CD4-positive, alpha-beta T cell treated with Interleukin-6 at 100 ng/mL for 8 hours (primary cell): ENCODE results near the gene ATG10.
"Not testable (repeated sequence)": the region's sequence is repeated elsewhere in the genome, so short reads cannot be mapped to it uniquely, and the experiment has no call there.

Source experiments
- DNase-seq: peaks from one replicate; pipeline ENCODE4 v3.0.0-alpha.2; 2020; ENCODE audit warnings: mixed read lengths, low spot score

The ATG10 gene

DNA sequence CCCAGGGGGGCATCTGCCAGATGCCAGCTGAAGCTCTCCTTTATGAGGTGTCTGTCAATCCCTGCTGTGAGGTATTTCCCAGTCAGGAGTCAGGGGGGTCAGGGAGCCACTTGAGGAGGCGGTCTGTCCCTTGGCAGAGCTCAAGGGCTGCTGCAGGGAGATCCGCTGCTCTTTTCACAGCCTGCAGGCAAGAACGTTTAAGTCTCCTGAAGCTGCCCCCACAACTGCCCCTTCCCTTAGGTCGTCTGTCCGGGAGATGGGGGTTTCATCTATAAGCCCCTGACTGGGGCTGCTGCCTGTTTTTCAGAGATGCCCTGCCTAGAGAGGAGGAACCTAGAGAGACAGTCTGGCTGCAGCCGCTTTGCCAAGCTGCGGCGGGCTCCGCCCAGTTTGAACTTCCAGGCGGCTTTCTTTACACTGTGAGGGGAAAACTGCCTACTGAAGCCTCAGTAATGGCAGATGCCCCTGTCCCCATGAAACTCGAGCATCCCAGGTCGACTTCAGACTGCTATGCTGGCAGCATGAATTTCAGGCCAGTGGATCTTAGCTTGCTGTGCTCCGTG is 158.0 kb downstream of the ATG10 start:
- no peak for DNase-seq

DNA sequence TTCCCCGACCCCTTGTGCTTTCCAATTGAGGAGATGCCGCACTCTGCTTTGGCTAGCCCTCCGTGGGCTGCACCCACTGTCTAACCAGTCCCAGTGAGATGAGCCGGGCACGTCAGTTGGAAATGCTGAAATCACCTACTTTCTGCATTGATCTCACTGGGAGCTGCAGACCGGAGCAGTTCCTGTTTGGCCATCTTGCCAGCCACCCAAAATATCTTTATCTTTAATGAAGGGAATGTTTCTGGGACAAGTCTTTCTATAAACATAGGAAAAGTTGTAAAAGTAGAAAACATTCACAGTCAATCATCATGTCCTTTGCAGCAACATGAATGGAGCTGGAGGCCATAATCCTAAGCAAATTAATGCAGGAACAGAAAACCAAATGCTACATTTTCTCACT is 158.8 kb downstream of the ATG10 start:
- DNase-seq: no peak

DNA sequence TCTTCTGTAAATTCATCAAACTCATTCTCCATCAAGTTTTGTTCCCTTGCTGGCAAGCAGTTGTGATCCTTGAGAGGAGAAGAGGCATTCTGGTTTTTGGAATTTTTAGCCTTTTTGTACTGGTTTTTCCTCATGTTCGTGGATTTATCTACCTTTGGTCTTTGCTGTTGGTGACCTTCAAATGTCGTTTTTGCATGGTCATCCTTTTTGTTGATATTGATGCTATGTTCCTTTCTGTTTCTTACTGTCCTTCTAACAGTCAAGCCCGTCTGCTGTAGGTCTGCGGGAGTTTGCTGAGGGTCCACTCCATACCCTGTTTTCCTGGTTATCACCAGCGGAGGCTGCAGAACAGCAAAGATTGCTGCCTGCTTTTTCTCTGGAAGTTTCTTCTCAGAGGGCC is 165.4 kb downstream of the ATG10 start:
- no peak for DNase-seq

DNA sequence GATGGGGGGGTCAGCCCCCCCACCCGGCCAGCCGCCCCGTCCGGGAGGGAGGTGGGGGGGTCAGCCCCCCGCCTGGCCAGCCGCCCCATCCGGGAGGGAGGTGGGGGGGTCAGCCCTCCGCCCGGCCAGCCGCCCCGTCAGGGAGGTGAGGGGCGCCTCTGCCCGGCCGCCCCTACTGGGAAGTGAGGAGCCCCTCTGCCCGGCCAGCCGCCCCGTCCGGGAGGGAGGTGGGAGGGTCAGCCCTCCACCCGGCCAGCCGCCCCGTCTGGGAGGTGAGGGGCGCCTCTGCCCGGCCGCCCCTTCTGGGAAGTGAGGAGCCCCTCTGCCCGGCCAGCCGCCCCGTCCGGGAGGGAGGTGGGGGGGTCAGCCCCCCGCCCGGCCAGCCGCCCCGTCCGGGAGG is 168.0 kb downstream of the ATG10 start:
- DNase-seq: not testable (repeated sequence)

DNA sequence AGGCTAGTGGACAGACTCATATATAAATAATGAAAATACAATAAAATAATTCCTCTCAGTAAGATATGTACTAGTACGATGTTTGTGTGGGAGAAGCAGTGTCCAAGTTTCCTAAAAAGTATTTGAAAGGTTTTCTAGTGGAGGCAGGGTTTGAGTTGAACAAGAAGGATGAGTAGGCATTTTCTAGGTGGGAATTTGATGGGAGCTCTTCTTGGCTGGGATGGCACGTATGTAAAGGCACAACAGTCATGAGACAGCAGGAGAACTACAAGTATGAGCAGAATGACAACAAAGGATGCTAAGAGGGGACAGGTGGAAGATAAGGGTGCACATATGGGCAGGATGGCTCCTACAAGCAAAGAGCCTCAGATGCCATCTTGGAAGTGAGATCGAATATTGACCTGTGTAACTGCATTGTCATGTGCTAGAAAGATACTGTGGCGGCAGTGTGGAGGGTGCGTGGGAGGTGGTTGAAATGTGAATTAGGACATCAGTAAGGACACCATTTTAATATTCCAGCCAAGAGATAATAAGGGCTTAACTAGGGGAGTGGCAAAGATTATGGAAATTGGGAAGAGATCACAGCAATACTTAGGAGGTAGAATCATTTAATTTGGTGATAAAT is 170.5 kb downstream of the ATG10 start:
- no peak for DNase-seq

DNA sequence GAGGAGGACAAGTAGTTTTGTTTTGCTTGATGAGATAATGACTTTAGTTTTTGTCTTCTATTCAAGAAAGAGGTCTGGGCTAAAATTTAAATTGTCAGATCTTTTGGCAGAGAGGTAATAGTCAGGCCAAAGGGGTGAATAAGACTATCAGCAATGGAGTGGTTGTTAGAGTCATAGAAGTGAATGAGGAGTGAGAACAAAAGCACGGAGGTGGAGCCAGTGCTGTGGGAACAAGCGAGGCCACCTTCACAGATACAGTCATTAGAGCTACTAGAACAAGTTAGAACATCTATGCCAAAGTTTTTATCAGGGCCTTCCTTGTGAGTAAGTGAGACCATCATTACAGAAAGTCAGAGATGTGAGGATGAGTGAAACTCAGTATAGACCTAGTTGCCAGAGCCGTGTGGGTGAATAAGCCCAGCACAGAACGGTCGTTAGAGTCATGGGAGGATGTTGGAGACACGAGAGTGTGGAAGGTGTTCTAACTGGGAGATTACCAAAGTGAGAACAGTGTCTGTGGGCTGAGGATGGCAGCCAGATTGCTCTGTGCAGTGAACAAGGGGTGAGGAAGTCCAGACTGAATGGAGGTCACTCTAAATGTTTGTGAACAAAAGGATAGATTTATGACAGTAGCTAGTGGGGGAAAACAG is 171.2 kb downstream of the ATG10 start:
- no peak for DNase-seq

DNA sequence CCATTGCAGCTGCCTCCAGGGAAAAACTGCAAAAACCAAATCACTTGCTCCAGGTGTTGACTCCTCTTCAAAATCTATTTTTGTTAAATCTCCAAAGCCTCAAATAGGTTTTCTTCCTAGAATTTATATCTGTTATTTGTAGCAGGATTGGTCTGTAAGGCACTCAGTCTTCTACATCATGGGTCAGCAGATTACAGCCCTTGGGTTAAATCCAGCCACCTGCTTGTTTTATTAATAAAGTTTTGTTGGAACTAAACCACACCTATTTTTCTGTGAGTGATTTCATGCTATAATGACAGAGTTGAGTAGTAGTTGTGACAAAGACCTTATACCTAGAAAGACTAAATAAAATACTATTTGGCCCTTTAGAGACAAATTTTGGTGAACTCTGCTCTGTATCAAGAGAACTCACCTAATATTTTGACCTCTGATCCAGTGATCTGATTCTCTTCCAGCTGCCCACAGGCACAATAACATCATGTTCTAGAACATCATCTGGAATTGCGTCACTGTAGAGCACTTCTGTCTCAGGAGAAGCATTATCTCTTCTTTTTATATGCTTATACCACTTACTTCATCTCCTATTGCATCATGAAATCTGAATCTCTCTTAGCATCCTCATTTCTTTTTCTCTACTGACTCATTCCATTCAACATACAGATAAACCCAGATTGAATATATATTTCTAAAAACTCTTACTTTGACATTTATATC is 176.2 kb downstream of the ATG10 start:
- DNase-seq: no peak

DNA sequence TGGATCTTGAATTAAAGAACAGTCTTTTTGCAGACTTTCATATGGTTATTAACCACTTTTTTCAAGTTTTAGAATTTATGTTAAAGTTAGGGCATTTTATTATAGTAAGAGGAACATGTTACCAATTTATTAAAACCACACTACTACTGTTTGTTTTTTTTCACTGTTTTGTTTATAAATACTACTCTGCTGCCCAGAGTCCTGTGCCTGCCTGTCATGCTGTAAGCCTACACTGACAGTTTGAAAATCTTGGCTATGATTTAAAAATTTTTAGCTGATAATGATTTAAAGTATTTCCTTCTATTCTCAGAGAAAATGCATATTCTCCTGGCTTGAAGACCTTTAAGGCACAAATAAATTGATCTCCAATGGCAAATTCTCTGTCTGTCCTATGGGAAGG is 177.6 kb downstream of the ATG10 start:
- DNase-seq: no peak

DNA sequence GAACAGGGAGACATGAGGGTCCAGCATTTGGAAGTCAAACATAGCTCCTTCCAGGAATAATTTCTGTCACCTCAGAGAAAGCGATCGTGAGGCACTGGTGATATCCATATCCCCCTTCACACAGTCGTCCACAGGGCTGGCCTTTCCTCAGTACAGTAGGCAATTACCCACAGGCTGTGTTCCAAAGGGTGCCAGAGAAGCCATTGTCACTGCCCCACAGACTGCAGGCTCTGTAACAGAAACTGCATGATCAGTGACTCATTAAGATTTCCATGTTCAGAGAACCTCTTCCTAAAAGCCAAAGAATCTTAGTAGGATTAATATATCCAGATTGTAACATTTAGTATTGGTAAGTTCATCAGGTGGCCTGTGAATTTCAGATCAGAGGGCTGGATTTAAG is 178.7 kb downstream of the ATG10 start:
- DNase-seq: no peak

DNA sequence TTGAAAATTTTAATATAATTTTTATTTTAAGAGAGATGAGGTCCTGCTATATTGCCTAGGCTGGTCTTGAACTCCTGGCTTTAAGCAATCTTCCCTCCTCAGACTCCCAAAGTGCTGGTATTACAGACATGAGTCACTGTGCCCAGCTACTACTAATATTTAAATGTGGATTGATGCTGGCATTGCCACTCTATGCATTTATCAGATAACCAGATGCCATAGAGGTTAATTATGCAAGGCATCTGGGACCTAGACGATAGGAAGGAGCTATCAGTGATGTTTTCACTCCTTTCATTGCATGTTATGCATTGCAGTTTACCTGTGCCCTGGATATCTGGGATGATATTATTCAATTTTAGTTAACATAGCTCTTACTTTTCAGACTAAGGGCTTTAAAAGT is 179.4 kb downstream of the ATG10 start:
- DNase-seq: no peak

DNA sequence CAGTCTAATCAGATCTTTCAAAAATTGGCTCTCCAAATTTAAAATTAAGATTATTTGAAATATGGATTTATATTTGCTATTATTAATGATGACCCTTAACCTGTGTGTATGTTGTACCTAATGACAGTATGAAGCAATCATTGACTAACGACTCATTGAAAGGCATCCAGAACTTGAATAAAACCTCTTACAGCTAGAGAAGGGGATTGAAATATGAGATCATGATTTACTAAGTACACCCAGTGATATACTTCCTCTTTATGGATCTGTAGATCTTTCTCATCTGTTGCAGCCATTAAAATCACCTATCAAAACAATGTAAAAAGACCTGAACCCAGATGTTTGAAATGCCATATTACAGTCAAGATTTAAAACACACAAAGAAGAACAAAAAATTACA is 179.8 kb downstream of the ATG10 start:
- no peak for DNase-seq

DNA sequence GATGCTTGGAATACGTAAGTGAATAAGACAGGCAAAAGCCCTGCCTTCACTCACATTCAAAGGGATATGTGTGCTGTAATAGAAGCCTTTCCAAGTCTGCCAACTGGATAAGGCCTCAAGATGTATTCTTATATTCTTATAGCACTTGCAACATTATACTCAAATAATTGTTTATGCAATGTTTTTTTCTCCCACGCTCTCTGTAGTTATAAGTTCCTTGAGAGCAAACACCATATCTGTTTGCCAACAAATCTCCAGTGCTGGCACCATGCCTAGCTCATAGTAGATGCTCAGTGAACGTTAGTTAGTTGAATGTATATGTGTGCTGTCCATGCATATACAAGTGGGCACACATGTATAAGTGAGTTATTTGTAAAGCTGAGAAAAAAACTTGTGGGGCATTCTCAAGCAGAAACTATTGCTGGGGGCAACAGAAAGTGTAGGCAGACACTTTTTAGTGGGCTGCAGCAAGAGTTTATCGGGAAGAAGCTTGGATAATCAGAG is 181.2 kb downstream of the ATG10 start:
- no peak for DNase-seq

DNA sequence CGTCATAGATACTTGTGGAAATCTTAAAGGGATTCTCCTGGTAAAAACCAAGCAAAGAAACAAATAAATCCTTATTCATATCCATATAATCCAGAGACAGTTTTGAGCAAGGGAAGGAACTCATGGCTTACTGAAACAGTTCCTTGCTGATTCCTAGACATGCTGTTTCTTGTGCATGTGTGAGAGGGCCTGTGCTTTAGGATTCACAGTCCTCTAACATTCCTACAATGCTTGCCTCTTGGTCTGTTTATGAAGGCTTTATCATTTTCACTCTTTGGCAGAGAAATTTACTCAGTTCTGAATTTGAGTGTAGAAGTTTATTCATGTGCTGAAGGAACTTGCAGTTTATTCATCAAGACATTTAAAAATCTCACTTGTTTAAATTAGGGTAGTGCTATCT is 183.0 kb downstream of the ATG10 start:
- DNase-seq: no peak

DNA sequence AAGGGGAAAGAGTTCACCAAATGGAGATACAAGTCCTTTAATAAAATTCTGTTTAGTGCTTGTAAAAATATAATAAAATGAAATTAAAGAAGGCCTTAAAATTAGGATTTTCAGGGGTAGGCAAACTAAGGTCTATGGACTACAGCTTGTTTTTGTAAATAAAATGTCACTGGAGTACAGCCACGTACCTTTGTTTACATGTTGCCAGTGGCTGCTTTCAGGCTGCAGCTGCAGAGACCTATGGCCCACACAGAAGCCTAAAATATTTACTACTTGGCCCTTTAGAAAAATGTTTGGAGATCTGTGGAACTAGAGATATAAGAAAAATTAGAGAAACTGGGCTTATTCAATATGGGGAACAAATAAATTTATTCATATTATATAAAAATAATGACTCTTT is 183.5 kb downstream of the ATG10 start:
- no peak for DNase-seq

DNA sequence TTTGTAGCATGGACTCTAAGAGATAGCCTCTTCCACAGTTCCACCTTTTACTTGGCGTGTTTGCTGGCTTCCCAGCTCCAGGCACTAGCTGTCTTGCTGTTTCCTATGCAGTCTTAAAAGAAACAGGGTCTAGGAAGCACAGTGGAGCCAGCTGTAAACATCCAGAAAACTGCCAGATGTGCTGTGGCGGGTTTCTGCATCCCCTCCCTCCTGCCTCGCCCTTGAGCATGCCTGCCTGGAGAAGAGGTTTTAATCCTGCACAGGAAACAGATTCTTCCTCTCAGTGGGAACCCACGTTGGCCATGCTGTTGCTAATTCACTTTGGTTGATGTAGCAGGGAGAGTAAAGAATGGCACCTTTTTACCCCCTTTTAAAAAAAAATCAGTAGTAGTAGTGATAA is 185.1 kb downstream of the ATG10 start:
- DNase-seq: no peak

DNA sequence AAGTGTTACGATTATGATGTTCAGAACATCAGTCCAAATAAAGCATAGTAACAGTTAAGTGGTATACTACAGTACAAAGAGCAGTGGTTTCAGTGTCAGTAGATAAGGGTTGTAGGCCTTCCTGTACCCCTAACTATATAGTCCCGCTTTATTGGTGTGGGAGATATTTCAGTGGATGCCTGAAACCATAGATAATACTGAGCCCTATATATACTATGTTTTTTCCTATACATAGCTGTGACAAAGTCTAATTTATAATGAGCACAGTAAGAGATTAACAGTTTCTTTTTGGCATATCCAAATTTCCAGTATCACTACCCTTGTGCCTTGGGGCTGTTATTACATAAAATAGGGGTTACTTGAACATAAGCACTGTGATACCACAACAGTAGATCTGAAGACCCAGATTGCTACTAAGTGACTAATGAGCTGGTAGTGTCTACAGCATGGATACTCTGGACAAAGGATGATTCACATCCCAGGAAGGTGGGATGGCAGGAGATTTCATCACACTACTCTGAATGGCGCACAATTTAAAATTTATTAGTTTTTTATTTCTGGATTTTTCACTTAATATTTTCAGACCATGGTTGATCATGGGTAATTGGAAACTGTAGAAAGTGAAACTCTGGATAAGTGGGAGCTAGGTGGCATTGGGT is 187.1 kb downstream of the ATG10 start:
- no peak for DNase-seq

DNA sequence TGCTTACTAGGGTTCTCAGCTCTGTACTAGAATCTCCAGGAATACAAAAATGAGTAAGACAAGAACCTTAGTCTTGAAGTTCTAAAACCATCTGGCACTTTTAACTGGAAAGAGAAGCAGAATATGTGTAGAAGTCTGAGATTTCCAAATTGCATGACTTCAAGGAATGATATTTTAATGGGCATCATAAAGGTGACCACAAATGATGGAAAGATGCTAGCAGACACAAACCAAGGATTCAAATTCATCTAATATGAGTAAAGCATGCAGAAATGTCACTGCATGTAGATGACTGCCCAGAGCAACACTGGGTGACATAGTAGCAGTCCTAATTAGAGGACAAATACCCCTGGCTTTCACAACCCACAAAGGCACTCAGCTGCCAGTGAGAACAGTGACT is 189.1 kb downstream of the ATG10 start:
- no peak for DNase-seq

DNA sequence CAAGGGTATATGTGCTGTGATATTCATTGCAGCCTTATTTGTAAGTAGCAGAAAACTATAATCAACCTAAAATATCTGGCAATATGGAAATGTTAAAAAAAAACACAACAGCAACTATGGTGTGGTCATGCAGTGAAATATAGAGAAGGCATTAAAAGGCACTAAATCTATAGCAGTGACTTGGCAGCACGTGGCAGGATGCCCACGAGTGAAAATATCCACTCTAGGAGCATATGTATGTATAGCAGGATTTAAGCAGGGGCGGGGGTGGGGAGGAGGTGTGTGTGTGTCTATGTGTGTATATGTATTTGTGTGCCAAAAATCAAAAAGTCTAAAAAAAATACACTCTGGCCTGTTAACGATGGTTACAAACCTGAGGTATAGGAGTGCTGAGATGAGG is 190.8 kb downstream of the ATG10 start:
- DNase-seq: no peak

DNA sequence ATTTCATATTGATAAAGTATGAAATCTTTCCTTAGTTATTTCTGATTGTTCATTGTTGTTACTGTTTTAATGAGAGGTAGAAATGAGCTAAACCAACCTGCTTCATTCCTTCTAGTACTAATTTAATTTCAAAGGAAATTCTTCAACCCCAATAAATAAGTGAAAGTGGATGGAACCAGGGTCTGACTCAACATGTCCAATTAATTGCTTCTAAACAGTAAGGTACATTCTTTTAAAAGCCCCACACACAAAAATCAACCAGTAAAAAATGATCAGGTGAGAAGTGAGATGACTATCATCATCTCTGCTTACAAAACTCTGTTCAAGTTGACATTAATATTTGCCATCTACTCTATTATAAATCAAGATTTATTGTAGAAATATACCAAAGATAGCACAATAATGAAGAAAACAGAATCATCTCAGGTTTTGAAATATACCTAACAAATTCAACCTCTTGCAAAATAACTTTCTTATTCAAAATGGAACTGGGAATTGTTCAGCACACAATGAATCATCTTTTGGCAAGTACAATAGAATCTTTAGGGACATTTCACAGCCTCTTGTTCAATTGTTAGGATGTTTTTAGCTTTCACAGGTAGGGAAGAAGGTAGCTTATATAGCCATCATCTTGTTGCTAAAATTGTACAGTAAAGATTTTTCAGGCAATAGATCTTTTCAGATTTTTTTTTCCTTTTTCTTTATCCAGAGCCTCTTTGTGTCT is 191.8 kb downstream of the ATG10 start:
- no peak for DNase-seq

DNA sequence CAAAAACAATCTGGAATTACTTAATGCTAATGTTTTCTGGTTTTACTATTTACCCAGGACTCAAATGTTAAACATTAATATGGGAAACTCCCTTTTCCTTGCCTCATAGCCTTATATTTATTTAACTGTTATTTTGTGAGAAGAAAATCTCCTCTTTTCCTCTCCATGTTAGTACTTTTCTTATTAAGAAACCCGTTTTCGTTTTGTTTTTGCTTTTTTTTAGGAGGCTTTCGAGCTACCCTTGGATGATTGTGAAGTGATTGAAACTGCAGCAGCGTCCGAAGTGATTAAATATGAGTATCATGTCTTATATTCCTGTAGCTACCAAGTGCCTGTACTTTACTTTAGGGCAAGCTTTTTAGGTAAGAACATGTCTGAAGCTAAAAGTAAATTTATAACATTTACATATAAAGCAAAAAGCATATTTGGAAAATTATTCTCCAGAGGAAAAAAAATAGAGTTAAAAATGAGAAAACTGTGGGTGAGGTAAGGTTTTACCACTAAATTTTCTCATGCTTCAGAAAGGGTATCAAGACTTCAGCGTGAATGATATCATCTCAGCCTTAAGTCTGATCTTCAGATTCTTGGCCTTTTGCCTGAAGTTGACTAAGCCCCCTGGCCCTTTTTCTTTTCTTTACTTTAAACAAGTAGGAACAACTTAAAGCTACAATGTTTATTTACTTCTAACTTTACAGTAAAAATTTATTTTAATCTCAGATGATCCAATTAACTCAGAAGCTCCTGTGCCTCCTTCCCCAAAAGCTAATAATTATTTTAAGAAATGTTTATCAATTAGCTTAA is 192.6 kb downstream of the ATG10 start:
- DNase-seq: no peak
